Liver (tissue), 9 donors: ENCODE measurements around the gene FYB1. TPM values are rescaled to one million over a fixed set of nuclear protein-coding genes. Genes with fewer than 3 reads are reported as not detected.

Experiments
- DNase-seq: peaks from one replicate; pipeline ENCODE4 v3.0.0-alpha.2; 2017; ENCODE audit warnings: low spot score
- H3K27ac ChIP-seq, 2 donors: one replicate each; pipeline ENCODE4 v1.7.0; 2013; ENCODE audit warnings: inconsistent platforms in 2 of 2, low read length in 2 of 2, control low read depth in 1 of 2, low read depth in 1 of 2, mild to moderate bottlenecking in 1 of 2
- H3K27me3 ChIP-seq, 4 donors: one replicate each; pipeline versions ENCODE4 v1.6.1 to v1.7.0; 2013; ENCODE audit warnings: low read length in 3 of 4, inconsistent platforms in 1 of 4, mild to moderate bottlenecking in 1 of 4, moderate library complexity in 1 of 4; ENCODE audit not compliant: control insufficient read depth in 4 of 4, insufficient read depth in 4 of 4
- H3K36me3 ChIP-seq, 4 donors: one replicate each; pipeline versions ENCODE4 v1.6.1 to v1.7.0; 2013; ENCODE audit warnings: low read length in 3 of 4, mild to moderate bottlenecking in 3 of 4, low read depth in 1 of 4, moderate library complexity in 1 of 4; ENCODE audit not compliant: control insufficient read depth in 4 of 4, insufficient read depth in 3 of 4
- H3K4me1 ChIP-seq, 4 donors: one replicate each; pipeline versions ENCODE4 v1.6.1 to v1.7.0; 2013; ENCODE audit warnings: low read length in 3 of 4, mild to moderate bottlenecking in 3 of 4, moderate library complexity in 1 of 4; ENCODE audit not compliant: control insufficient read depth in 4 of 4, insufficient read depth in 4 of 4
- H3K4me3 ChIP-seq, 3 donors: one replicate each; pipeline versions ENCODE4 v1.6.1 to v1.7.0; 2013; ENCODE audit warnings: low read length in 3 of 3, control low read depth in 1 of 3, low read depth in 1 of 3, mild to moderate bottlenecking in 1 of 3
- H3K9ac ChIP-seq, 2 donors: one replicate each; pipeline ENCODE4 v1.7.0; 2013; ENCODE audit warnings: low read length in 2 of 2, mild to moderate bottlenecking in 2 of 2, moderate library complexity in 2 of 2, control low read depth in 1 of 2, low read depth in 1 of 2
- H3K9me3 ChIP-seq, 4 donors: one replicate each; pipeline versions ENCODE4 v1.6.1 to v1.7.0; 2013; ENCODE audit warnings: low read length in 3 of 4; ENCODE audit not compliant: control insufficient read depth in 4 of 4
- ATF3 ChIP-seq: IDR thresholded peaks from 2 replicates; pipeline ENCODE4 v1.6.1; 2016; ENCODE audit warnings: antibody characterized with exemption
- CTCF ChIP-seq: fragments of 150-350 bp; IDR thresholded peaks from 2 replicates; pipeline ENCODE4 v1.5.1; 2017; ENCODE audit warnings: improper control_type of control experiment, low read depth, low read length; ENCODE audit not compliant: missing input control
- EGR1 ChIP-seq, 2 donors: IDR thresholded peaks; 2 replicates each; pipeline ENCODE4 v1.6.1; 2016 to 2018; ENCODE audit warnings: antibody characterized with exemption in 2 of 2, low read depth in 2 of 2
- FOXA1 ChIP-seq: IDR thresholded peaks from 2 replicates; pipeline ENCODE4 v1.6.1; 2016; ENCODE audit warnings: antibody characterized with exemption
- FOXA2 ChIP-seq: IDR thresholded peaks from 2 replicates; pipeline ENCODE4 v1.6.1; 2016; ENCODE audit warnings: antibody characterized with exemption
- GABPA ChIP-seq, 2 donors: IDR thresholded peaks in 1 of 2; conservative IDR thresholded peaks in 1 of 2; 2 replicates each; pipeline ENCODE4 v1.6.1; 2016; ENCODE audit warnings: antibody characterized with exemption in 2 of 2, mild to moderate bottlenecking in 1 of 2, moderate library complexity in 1 of 2
- HNF4A ChIP-seq, 2 donors: conservative IDR thresholded peaks; 2 replicates each; pipeline ENCODE4 v1.6.1; 2016; ENCODE audit warnings: antibody characterized with exemption in 2 of 2, mild to moderate bottlenecking in 2 of 2
- HNF4G ChIP-seq: IDR thresholded peaks from 2 replicates; pipeline ENCODE4 v1.6.1; 2016; ENCODE audit warnings: antibody characterized with exemption
- JUND ChIP-seq, 2 donors: IDR thresholded peaks; 2 replicates each; pipeline ENCODE4 v1.6.1; 2016; ENCODE audit warnings: antibody characterized with exemption in 2 of 2
- MAX ChIP-seq: IDR thresholded peaks from 2 replicates; pipeline ENCODE4 v1.6.1; 2016; ENCODE audit warnings: antibody characterized with exemption
- NR2F2 ChIP-seq: IDR thresholded peaks from 2 replicates; pipeline ENCODE4 v1.6.1; 2016; ENCODE audit warnings: antibody characterized with exemption
- RAD21 ChIP-seq, 2 donors: IDR thresholded peaks; 2 replicates each; pipeline ENCODE4 v1.6.1; 2016; ENCODE audit warnings: antibody characterized with exemption in 2 of 2, mild to moderate bottlenecking in 2 of 2
- REST ChIP-seq: IDR thresholded peaks from 2 replicates; pipeline ENCODE4 v1.6.1; 2016; ENCODE audit warnings: antibody characterized with exemption, mild to moderate bottlenecking
- RXRA ChIP-seq, 2 donors: IDR thresholded peaks; 2 replicates each; pipeline ENCODE4 v1.6.1; 2017 to 2018; ENCODE audit warnings: antibody characterized with exemption in 2 of 2, mild to moderate bottlenecking in 1 of 2
- SP1 ChIP-seq: IDR thresholded peaks from 2 replicates; pipeline ENCODE4 v1.6.1; 2018; ENCODE audit warnings: antibody characterized with exemption, mild to moderate bottlenecking
- TAF1 ChIP-seq: conservative IDR thresholded peaks from 2 replicates; pipeline ENCODE4 v1.6.1; 2016; ENCODE audit warnings: antibody characterized with exemption, mild to moderate bottlenecking
- YY1 ChIP-seq: IDR thresholded peaks from 2 replicates; pipeline ENCODE4 v1.6.1; 2016; ENCODE audit warnings: antibody characterized with exemption, mild to moderate bottlenecking
- ZBTB33 ChIP-seq: IDR thresholded peaks from 2 replicates; pipeline ENCODE4 v1.6.1; 2016; ENCODE audit warnings: antibody characterized with exemption
- WGBS: extraction: QIAGEN DNeasy Blood & Tissue Kit; methylation state at CpG from one replicate; pipeline ENCODE4 v1.1.7; 2013; 5-methylcytosine and 5-hydroxymethylcytosine counted together
- polyA plus RNA-seq, 2 donors: library from polyadenylated mRNA; stranded (reverse) in 1 of 2; unstranded in 1 of 2; fragments of 200-250 nt in 1 of 2; fragments of >200 nt in 1 of 2; fragmentation: Nextera tagmentation in 1 of 2; extraction: Ambion mirVana in 1 of 2; gene quantifications; one replicate each; pipeline versions ENCODE4 v1.2.1 to v1.2.3, GENCODE V29; 2013 to 2015
- total RNA-seq, 2 donors: library from RNA; depleted of rRNA; stranded (reverse); fragments of >200 nt; gene quantifications; one replicate each; pipeline ENCODE4 v1.2.3, GENCODE V29; 2014
- donor health status: healthy.
- donor health status: healthy.
- donor health status: healthy.
- donor health status: healthy.
- donor health status: healthy.

Gene FYB1
- total and polyA plus RNA-seq, 4 donors, result 2.3 to 14.6 (median 6.9) TPM

- no peak overlapping the region for H3K4me3 ChIP-seq
- no peak for DNase-seq
- no peaks in the 10 kb centered on the region for H3K27me3 ChIP-seq
- TF ChIP-seq RAD21 (IDR thresholded peaks at IDR 0.05), result no peak
- TF ChIP-seq HNF4G, result no peak
- TF ChIP-seq NR2F2, result no peak
- TF ChIP-seq GABPA (IDR thresholded peaks at IDR 0.05 in 1 of 2, conservative IDR thresholded peaks at IDR 0.05 in 1 of 2), result no peak
- no peak for TF ChIP-seq ATF3
- TF ChIP-seq HNF4A (conservative IDR thresholded peaks at IDR 0.05), result no peak
- TF ChIP-seq YY1, result no peak
- H3K9ac ChIP-seq, result no peak overlapping the region
- H3K4me1 ChIP-seq, result peaks cover 0 to 8% (median 0%) of the 10 kb centered on the region in 4 donors
- no peaks in the 10 kb centered on the region for H3K9me3 ChIP-seq
- WGBS, result 95% methylated on average over 4 of the region's 4 CpGs
- no peak overlapping the region for H3K27ac ChIP-seq
- H3K36me3 ChIP-seq, result no peaks in the 10 kb centered on the region
Measured at GRCh38 chr5:39220280-39221030, 1.1 kb upstream of the FYB1 start.

GRCh38 chr5:39218482-39219402, 621 bp downstream of the FYB1 start:
- Histone ChIP-seq H3K36me3 (no peaks in the 10 kb centered on the region), H3K4me1 (peaks cover 0 to 8% (median 0%) of the 10 kb centered on the region in 4 donors), H3K27ac (no peak overlapping the region), H3K4me3 (peak overlapping the region in 1 of 3 donors; percentile 13), H3K27me3 (no peaks in the 10 kb centered on the region), H3K9ac (peak overlapping the region in 1 of 2 donors; percentile 39), H3K9me3 (no peaks in the 10 kb centered on the region)
- TF ChIP-seq RAD21 (IDR thresholded peaks at IDR 0.05), result no peak
- no peak for TF ChIP-seq EGR1 (IDR thresholded peaks at IDR 0.05; ENCODE audit: low read depth in 2 of 2)
- no peak for TF ChIP-seq ATF3
- TF ChIP-seq FOXA1, result no peak
- no peak for TF ChIP-seq CTCF
- TF ChIP-seq SP1, result no peak
- no peak for TF ChIP-seq JUND (IDR thresholded peaks at IDR 0.05)
- no peak for TF ChIP-seq HNF4G
- no peak for TF ChIP-seq ZBTB33
- no peak for TF ChIP-seq GABPA (IDR thresholded peaks at IDR 0.05 in 1 of 2, conservative IDR thresholded peaks at IDR 0.05 in 1 of 2)
- no peak for TF ChIP-seq MAX
- no peak for TF ChIP-seq YY1
- TF ChIP-seq HNF4A (conservative IDR thresholded peaks at IDR 0.05), result no peak
- TF ChIP-seq FOXA2, result no peak
- no peak for TF ChIP-seq RXRA (IDR thresholded peaks at IDR 0.05)
- no peak for TF ChIP-seq TAF1
- TF ChIP-seq NR2F2, result no peak
- TF ChIP-seq REST, result no peak
- no peak for DNase-seq
- WGBS, result 75% methylated on average over 8 of the region's 8 CpGs
